HG02763 (cell line): Measurements from ENCODE around the gene TRIM4.
"Not testable (repeated sequence)": the region's sequence is repeated elsewhere in the genome, so short reads cannot be mapped to it uniquely, and the experiment has no call there.

Source experiments
- ATAC-seq: cut with Tn5 transposase; IDR thresholded peaks from one replicate; pipeline ENCODE4 v1.9.1; 2021; ENCODE audit warnings: mild to moderate bottlenecking, moderate library complexity; ENCODE audit not compliant: unreplicated experiment

Gene TRIM4

DNA sequence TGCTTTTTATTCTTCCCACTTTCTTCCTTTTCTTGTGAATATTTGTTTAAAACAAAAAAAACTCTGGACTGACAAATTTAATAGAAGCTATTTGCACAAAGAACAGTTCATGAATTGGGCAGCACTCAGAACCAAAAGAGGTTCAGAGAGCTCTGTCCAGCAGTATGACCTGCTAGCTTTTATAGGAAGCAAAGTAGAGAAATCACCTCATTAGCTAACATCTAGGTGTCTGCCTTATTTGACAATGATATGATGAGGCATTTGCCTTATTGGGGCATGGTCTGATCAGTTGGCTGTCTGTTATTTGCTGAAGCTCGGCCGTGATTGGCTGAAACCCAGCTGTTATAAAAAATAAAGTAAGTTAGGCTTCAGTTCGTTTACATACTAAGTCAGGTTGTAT, 819 bp upstream of the TRIM4 start:
- ATAC-seq, result no peak

DNA sequence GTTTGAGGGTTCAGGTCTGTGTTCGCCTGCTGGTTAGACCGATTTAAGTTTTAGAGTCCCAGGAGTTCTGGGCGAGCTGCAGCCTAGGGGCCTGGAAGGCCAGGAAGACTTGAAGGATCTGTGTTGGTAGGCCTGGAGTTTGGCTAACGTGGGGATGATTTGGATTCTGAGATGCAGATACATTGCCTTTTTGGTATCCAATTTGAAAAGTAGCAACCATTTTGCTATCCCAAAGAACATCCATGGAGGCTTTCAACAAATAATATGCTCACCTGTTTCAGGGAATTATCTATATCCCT, 433 bp upstream of the TRIM4 start:
- ATAC-seq, result no peak

DNA sequence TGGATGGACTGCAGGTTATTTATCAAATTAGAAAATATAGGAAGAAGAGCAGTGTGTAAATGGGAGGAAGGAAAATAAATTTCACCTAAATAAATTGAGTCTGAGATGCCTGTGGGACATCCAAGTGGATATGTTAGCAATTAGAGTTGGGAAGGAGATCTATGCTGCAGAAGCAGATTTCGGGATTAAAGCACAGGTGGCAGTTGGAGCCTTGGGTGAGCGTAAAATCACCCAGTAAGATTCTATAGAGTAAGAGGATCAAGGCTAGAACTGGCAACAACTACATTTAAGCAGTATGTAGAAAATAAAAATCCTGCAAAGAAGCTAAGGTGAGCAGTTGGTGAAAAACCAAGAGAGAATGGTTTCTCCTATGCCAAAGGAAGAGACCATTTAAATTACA, 8.4 kb downstream of the TRIM4 start:
- ATAC-seq, result no peak

DNA sequence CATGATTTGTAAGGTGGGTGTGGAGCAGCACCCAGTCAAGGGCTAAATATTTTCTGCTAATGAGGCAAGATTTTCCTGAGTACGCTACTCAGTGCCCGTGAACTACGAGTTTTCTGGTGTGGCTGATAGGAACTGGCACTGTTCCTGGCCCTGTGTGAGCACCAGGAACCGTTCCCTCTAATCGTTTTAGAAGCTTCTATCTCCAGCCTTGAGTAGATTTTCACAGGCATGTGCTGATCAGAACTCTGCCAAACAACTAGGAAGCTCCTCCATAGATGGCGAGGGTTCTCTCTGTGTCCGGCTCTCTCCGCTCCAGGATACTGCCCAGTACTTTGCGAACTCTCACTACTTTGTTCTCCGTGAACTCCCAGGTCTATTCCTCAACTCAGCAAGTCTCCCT, 17.7 kb downstream of the TRIM4 start:
- no peak for ATAC-seq

DNA sequence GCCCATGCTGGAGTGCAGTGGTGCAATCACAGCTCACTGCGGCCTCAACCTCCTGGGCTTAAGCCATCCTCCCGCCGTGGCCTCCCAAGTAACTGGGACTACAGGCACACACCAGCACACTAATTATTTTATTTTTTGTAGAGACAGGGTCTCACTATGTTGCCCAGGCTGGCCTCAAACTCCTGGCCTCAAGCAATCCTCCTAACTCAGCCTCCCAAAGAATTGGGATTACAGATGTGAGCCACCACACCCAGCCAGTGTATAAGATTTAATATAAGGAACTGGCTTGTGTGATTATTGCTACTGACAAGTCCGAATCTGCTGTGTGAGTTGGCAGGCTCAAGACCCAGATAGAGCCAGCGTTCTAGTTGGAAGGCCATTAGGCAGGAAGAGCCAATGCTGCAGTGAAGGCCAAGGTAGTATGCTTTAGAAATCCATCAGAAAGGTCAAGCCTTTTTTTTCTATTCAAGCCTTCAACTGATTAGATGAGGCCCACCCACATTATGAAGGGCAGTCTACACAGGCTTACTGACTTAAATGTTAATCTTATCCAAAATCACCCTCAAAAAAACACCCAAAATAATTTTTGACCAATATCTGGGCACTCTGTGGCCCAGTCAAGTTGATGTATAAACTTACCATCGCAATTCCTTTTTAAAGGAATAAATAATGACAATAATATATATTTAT, 19.4 kb downstream of the TRIM4 start:
- no peak for ATAC-seq

DNA sequence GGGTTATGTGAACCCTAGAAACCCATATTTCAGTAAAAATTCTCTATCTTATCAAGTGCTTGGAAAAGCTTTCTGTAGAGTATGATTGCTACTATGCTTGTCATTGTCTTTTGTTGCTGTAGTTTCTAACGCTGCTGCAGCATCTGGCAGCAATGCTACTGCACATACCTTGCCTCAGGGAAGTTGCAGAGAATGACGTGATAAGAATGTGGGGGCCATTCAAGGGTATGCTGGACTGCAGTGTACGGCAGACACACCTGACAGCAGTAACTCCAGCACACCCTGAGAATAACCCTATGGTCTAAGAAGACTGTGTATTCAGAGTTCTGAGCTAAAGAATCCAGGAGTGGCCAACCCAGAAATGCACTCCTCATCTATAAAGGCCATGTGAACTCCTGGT, 20.5 kb downstream of the TRIM4 start:
- ATAC-seq, result no peak

DNA sequence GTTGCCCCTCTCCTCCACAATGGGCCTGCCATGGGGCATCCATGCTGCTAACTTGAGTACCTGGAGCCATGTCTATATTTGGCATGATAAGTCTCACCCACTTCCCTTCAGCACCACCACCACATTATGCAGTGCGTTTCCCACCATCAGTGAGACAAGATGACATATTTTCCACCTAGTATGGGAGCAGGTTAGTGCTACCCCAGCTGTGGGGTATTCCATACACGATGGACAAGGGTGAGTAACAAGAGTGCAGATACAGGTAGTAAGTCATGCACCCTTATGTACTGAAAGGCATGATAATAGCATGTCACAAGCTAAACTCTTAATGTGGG, 21.3 kb downstream of the TRIM4 start:
- ATAC-seq, result no peak

DNA sequence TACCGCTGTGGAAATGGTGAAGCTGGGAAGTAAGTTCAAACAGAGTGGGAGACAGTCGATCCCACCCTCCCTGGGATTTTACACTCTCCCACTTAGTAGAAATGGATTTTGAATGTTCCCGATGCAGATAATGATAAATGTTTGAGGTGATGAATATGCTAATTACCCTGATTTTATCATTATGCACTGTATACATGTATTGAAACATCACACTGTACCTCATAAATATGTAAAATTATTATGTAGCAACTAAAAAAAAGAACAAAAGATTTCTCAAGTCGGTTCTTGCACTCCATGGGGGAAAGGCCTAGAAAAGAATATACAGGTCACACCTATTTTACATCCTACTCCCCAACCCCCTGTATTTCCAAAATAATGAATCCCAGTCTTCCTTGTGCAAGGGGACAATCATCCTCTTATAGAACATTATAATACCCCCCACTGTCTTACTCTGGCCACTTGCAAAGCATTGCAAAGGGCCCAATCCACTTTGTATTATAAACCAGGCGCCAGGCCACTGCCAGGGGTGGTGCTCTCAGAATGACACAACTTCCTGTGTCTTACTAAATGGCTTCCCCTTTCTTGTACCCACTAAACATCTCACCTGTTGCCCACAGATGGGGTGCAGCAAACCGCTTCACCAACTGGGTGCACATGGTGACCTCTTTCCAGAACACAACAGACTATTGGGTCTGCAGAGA, 21.9 kb downstream of the TRIM4 start:
- no peak for ATAC-seq

DNA sequence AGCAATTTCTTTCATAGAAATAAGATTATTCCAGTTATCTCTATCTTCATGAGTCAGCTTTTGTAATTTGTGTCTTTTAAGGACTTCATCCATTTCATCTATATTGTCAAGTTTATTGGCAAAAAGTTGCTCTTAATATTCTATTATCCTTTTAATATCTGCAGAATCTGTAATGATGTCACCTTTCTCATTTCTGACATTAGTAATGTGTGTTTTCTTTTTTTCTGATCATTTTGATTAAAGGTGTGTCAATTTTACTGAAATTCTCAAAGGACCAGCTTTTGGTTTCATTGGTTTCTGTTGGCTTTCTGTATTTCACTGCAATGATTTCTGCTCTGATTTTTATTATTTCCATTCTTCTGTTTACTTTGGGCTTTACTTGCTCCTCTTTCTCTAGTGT, 24.6 kb downstream of the TRIM4 start:
- no peak for ATAC-seq

DNA sequence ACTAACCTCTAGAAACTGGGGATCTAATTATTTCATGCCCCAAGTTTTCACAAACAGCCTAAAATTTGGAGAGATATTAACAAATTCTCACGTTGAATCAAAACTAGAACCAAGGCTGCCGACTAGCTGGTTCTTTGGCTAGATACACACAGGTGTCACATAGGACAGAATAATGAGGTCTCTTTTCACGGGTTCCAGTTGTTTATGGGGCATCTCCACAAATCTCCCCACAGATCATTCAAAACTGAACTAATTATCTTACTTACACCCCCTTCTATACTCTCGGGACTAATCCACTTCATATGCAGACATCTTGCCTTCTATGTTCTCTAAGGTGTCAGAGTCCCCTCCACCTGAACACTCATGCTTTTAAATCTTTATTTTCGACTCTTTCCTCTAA, 26.1 kb downstream of the TRIM4 start:
- ATAC-seq, result no peak

DNA sequence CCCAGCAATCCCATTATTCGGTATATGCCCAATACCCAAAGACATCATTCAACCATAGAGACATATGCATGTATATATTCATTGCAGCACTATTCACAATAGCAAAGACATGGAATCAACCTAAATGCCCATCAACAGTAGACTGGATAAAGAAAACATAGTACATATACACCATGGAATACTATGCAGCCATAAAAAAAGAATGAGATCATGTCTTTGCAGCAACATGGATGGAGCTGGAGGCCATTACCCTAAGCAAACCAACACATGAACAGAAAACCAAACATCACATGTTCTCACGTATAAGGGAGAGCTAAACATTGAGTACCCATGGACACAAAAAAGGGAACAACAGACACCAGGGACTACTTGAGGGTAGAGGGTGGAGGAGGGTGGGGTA, 29.0 kb downstream of the TRIM4 start:
- not testable (repeated sequence) for ATAC-seq

DNA sequence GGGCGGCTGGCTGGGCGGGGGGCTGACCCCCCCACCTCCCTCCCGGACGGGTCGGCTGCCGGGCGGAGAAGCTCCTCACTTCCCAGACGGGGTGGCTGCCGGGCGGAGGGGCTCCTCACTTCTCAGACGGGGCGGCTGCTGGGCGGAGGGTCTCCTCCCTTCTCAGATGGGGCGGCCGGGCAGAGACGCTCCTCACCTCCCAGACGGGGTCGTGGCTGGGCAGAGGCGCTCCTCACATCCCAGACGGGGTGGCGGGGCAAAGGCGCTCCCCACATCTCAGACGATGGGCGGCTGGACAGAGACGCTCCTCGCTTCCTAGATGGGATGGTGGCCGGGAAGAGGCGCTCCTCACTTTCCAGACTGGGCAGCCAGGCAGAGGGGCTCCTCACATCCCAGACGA, 31.0 kb downstream of the TRIM4 start:
- not testable (repeated sequence) for ATAC-seq

DNA sequence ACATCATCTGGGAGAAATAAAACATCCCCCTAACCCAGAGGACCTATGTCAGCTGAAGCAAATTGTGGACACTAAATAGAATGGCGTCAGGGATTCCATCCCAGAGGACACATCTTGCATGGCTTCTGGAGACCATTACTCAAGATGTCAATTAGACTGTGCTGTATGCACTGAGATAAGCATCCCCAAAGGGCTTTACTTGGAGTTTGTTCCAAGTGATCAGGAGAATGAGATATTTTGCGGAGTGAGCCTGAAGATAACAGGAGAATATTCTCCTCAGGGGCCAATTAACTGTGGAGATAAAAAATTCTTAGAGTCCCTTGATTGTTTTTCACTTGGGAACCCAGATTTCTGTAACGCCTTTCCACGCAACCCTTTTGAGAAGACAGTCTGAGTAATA, 38.0 kb downstream of the TRIM4 start:
- ATAC-seq, result no peak

DNA sequence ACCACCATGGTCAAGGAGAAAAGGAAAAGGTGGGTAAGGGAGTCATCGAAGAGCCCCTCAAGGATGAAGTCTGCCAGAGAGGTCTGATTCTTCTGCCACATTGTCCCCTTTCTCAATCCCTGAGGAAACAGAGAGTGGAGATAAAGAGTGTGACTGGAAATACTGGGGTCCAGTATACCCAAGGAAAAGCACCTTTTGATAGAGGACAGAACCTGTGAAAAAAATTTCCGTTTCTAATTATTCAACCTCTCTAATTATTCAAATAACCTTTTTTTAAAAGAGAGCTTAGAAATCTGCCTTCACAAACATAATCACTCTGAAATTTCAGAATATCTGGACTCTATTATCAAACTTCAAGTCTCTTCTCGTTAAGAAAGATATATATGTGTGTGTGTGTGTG, 42.4 kb downstream of the TRIM4 start, which contains the start of gene OR2AE1:
Gene OR2AE1, minus strand, starts transcription at position 101 of the 400 bp plus-strand sequence. Its CDS starts 0 bp downstream, at position 101.
- ATAC-seq, result no peak

DNA sequence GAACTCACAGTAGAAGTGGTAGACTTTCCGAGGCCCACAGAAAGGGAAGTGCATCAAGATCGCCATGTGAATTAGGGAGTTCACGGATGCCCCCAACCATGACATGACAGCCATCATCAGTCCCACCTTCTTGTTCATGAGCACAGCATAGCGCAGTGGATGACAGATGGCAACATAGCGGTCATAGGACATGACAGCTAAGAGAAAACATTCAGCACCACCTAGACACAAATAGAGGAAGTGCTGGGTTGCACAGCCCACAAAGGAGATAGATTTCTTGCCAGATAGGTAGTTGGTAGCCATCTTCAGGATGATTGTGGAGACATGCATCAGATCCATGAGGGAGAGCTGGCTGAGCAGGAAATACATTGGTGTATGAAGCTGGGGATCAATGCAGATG, 42.8 kb downstream of the TRIM4 start:
- ATAC-seq, result no peak

DNA sequence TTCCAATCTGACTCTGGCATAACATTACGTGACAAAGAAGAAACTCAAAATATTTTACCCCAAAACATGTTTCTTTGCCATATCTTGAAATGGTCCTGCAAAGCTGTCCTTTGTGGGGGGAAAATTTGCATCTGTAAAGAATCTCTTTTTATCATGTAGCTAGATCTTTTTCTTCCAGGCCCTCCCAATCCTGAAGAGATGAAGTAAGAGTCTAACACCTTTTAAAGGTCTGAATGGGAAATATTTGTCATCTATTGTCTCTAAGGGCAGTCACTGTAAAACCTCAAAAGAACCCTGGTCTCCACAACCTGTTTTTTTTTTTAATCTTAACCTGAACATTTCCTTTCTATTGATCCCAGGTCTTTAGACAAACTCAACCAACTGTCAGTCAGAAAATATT, 51.1 kb downstream of the TRIM4 start:
- ATAC-seq, result no peak

DNA sequence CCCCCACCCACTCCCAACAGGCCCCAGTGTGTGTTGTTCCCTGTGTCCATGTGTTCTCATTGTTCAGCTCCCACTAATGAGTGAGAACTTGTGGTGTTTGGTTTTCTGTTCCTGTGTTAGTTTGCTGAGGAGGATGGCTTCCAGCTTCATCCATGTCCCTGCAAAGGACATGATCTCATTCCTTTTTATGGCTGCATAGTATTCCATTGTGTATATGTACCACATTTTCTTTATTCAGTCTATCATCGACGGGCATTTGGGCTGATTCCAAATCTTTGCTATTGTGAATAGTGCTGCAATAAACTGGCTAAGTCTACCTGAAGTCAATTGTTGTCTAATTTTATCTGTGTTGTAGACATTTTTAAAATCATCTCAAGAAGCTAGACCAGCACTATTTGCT, 51.9 kb downstream of the TRIM4 start:
- ATAC-seq, result not testable (repeated sequence)

DNA sequence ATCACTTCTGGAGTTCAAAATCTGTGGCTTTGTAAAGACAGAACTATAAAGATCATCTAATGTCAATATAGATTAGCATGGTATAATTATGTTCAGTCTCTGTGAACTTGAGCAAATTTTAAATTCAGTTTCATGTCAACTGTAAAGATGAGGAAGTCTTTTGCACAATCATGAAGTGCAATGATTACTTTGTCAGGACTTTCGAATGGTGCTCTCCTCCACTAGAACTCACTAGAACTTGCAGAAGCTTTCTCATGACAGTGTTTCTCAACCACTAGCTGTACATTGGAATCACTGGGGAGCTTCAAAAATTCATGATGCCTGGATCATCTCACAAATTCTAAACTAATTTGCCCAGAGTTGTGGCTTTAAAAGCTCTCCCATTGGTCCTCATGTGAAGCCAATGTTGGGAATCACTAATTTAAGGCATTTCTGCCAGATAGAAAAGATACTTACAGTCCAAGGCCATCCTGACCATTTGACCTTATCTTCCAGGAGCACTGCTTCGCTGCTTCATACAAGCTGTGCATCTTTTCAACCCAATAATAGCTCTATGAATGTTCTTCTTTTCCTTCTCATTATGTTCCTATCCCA, 55.4 kb downstream of the TRIM4 start:
- ATAC-seq, result no peak

DNA sequence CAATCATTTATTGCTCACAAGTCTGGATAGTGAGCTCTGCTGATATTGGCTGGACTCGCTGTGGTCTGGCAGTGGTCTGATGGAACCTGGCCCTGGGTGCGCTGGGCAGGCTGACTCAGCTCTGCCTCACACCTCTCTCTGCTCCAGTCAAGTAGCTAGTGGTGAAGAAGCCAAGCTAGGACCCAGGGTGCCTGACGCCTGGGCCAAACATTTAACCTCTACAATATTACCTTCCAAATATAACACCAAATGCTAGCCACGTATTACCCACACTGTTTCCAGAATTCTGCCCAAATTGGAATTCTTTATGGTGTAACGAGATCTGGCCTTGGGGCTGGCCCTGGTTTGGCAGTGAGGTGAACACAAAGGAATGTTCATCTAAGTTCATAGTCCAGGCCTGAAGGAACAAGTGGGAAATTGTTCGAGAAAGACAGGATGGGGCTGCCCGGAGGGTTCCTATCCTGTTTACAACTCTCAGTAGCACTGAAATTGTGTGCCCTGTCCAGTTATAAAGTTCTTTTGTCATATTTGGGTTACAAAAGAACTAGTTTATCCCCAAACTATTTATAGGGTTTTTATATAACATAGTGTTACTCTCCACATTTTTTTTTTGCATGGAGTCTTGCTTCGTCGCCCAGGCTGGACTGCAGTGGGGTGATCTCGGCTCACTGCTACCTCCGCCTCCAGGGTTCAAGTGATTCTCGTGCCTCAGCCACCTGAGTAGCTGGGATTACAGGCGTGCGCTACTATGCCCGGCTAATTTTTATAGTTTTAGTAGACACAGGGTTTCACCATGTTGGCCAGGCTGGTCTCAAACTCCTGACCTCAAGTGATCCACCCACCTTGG, 58.8 kb downstream of the TRIM4 start:
- no peak for ATAC-seq

DNA sequence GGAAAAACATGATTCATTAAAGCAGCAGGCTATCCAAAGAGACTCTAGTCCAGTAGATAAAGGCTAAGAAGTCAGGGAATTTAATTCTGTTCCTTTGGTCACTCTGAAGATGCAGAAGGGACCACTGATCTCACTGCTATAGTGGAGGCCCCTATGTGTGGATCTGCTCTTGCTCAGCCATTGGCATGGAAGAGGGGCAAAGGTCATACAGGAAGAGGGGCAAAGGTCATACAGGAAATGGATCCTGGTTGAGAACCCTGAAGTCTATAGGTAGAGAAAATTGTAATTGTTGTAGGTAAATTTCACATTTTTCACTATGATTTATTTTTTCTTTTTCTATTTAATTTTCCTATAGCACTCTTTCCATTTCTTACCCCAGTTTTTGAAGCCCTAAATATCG, 64.1 kb downstream of the TRIM4 start:
- no peak for ATAC-seq

DNA sequence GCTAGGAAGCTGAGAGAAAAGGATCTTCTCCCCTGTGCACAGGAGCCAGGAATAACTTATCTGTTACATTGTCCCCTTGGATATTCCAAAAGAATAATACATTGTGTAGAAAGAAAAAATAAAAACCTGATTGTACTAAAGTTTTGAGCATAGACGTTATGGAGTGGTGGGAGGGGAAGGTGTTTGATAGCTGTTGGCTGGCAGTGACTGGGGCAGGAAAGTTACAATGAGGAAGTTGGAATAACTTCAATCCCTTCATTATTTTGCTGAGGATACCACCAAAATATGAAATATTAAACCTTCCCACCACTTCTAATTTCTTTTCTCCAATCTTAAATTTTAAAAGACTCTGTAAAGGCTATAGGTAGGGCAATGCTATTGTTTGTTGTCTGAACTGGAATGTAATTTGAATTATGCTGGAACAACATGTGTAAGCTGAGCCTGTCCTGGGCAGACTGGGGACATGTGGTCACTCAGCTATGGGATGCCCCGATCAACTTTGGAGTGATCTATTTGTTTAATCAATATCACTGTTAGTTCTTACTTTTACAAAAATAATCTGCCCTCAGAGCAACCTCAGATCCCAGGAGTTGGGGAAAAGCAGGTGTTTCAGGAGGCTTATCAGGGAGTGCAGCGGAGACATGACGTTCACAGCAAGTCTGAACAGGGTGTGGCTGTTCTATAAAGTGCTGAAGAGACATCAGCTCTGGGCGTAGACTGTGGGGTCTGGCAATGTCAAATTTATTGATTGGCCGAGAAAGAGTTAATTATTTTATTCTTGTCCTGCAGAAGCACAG, 70.7 kb downstream of the TRIM4 start:
- ATAC-seq, result no peak
